ENCODE data around the gene RPS17. TPM values are rescaled to one million over a fixed set of nuclear protein-coding genes. Genes with fewer than 3 reads are reported as not detected.

The RPS17 gene
- total and polyA plus RNA-seq, 2 of the 4 experiments (the other 2 are of a cell fraction), result 2,617 to 4,201 TPM

- in situ Hi-C loops (cut with MboI; ENCODE audit: low sequenced_read_pairs), result loop anchor here (10.0 kb wide), 3 partner anchors 159 to 471 kb away; no protein-coding TSS in a partner anchor
- whole genome bisulfite sequencing, 2 experiments (ENCODE audit: extremely low coverage in 2 of 2, insufficient read length in 1 of 2), result no CpG with 5 or more reads among the region's 3 CpGs
- intact Hi-C loops (cut with micrococcal nuclease), result no loop called here
These were observed 6.5 kb downstream of the RPS17 start for GRCh38 chr15:82533801-82534200.

More at GRCh38 chr15:82533801-82534200, 6.5 kb downstream of the RPS17 start:
- ATAC-seq (ENCODE audit: low read depth) (no peak), DNase-seq (no peak)
- H3K4me2 ChIP-seq (ENCODE audit: low read depth, low read length), result no peak overlapping the region
- H2BK5ac ChIP-seq (ENCODE audit: low read depth, low read length, poor library complexity, severe bottlenecking), result no peak overlapping the region
- H3K9ac ChIP-seq (ENCODE audit: low read depth, low read length), result no peak overlapping the region
- no TSS peak for BruUV-seq (replicated peaks)
- H2AFZ ChIP-seq (replicated peaks; ENCODE audit: low read length, poor library complexity), result no peak overlapping the region
- H3K27me3 ChIP-seq (ENCODE audit: control insufficient read depth, insufficient read depth, low read length), result no peaks in the 10 kb centered on the region
- H3K4me1 ChIP-seq (ENCODE audit: control insufficient read depth, insufficient read depth, low read length), result no peaks in the 10 kb centered on the region; the same call in 1 of the 2 replicates
- no peak overlapping the region for H2BK15ac ChIP-seq (ENCODE audit: low read depth, low read length)
- no peak overlapping the region for H4K5ac ChIP-seq (ENCODE audit: low read depth, low read length)
- no peak overlapping the region for H3K4ac ChIP-seq (ENCODE audit: low read depth, low read length)
- no peaks in the 10 kb centered on the region for H3K9me3 ChIP-seq (ENCODE audit: control insufficient read depth, insufficient read depth, low read length)
- H3K14ac ChIP-seq (replicated peaks; ENCODE audit: low read depth, low read length), result no peak overlapping the region
- no peak overlapping the region for H3K18ac ChIP-seq (ENCODE audit: low read depth, low read length)
- H4K91ac ChIP-seq (ENCODE audit: insufficient read depth, low read depth, low read length), result no peak overlapping the region
- peaks cover 36% of the 10 kb centered on the region for H4K20me1 ChIP-seq (ENCODE audit: insufficient read depth, low read length)
- no peak overlapping the region for H3K23ac ChIP-seq (ENCODE audit: low read depth, low read length)
- POLR2A ChIA-PET (ENCODE audit: unreplicated experiment), result no interaction called here
- H3K4me3 ChIP-seq (ENCODE audit: insufficient read depth, low read depth, low read length), result no peak overlapping the region
- dilution Hi-C loops (cut with HindIII; ENCODE audit: low sequenced_read_pairs, unreplicated experiment), result no loop called here
- no peak overlapping the region for H2BK20ac ChIP-seq (ENCODE audit: low read depth, low read length)
- 0 out of 2 replicates have a peak, but pooled peaks cover 2% of the 10 kb centered on the region for H3K9me1 ChIP-seq (ENCODE audit: insufficient read depth, low read length)
- H2AK5ac ChIP-seq (ENCODE audit: low read depth, low read length), result no peak overlapping the region
- CTCF ChIA-PET, result no interaction called here
- H3K79me1 ChIP-seq (ENCODE audit: low read depth in 1 of 2, low read length in 2 of 2), result peaks cover 27 to 38% of the 10 kb centered on the region in 2 experiments
- peaks cover 41% of the 10 kb centered on the region for H3K36me3 ChIP-seq (ENCODE audit: control insufficient read depth, insufficient read depth, low read length)
- TF ChIP-seq CEBPB (IDR thresholded peaks at IDR 0.05; ENCODE audit: low read depth, low read length) (no peak), RCOR1 (IDR thresholded peaks at IDR 0.05; ENCODE audit: insufficient replicate concordance, low read length) (no peak), RFX5 (IDR thresholded peaks at IDR 0.05; ENCODE audit: low read depth, low read length) (no peak), SMC3 (IDR thresholded peaks at IDR 0.05; ENCODE audit: low read depth, low read length) (no peak)
- TF ChIP-seq, protein P1, sequence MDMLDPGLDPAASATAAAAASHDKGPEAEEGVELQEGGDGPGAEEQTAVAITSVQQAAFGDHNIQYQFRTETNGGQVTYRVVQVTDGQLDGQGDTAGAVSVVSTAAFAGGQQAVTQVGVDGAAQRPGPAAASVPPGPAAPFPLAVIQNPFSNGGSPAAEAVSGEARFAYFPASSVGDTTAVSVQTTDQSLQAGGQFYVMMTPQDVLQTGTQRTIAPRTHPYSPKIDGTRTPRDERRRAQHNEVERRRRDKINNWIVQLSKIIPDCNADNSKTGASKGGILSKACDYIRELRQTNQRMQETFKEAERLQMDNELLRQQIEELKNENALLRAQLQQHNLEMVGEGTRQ (IDR thresholded peaks at IDR 0.05; ENCODE audit: low read depth, low read length), result no peak
- H3K27ac ChIP-seq (ENCODE audit: insufficient read depth, low read length), result no peak overlapping the region
- no peak overlapping the region for H4K8ac ChIP-seq (ENCODE audit: low read depth in 2 of 2, low read length in 2 of 2)
- H3K56ac ChIP-seq (ENCODE audit: extremely low read depth, insufficient read depth, low read length), result no peak overlapping the region
- no peak overlapping the region for H2AK9ac ChIP-seq (replicated peaks; ENCODE audit: low read depth, low read length, poor library complexity)
- no peak overlapping the region for H2BK120ac ChIP-seq (ENCODE audit: low read depth, low read length)

Data from IMR-90 (cell line).